Measurements from ENCODE around the gene SOX6. TPM values are rescaled to one million over a fixed set of nuclear protein-coding genes. Genes with fewer than 3 reads are reported as not detected.

SOX6 gene
- total RNA-seq, 4 donors from 2014 or later, result 1.6 to 22.7 (median 6.9) TPM

DNA sequence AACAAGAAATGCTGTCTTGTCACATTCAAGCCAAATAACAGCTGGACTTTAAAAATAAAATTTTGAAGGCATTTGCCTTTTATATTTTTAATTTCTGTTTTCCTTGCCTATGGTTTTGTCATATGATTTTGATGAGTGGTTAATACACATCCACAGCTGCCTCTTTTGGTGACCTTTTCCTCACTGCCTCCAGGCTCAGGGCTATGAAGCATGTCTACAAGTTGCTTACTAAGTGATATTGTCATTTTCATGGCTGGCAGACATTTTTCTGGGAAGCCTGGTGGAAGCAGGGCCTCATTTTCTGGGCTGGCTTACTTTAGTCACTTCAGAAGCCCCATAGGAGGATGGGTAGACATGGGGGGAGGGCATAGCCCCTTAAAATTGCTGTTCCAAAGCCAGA is 344.9 kb downstream of the SOX6 start:
- no peak for TF ChIP-seq EP300 (IDR thresholded peaks at IDR 0.05; ENCODE audit: low read depth)
- no peak for TF ChIP-seq POLR2AphosphoS5 (IDR thresholded peaks at IDR 0.05)
- TF ChIP-seq POLR2A (IDR thresholded peaks at IDR 0.05), result no peak
- TF ChIP-seq, protein P1, sequence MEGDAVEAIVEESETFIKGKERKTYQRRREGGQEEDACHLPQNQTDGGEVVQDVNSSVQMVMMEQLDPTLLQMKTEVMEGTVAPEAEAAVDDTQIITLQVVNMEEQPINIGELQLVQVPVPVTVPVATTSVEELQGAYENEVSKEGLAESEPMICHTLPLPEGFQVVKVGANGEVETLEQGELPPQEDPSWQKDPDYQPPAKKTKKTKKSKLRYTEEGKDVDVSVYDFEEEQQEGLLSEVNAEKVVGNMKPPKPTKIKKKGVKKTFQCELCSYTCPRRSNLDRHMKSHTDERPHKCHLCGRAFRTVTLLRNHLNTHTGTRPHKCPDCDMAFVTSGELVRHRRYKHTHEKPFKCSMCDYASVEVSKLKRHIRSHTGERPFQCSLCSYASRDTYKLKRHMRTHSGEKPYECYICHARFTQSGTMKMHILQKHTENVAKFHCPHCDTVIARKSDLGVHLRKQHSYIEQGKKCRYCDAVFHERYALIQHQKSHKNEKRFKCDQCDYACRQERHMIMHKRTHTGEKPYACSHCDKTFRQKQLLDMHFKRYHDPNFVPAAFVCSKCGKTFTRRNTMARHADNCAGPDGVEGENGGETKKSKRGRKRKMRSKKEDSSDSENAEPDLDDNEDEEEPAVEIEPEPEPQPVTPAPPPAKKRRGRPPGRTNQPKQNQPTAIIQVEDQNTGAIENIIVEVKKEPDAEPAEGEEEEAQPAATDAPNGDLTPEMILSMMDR (IDR thresholded peaks at IDR 0.05), result no peak
- H3K9me3 ChIP-seq, result no peaks in the 10 kb centered on the region
- H3K4me3 ChIP-seq, result no peak overlapping the region
- in situ Hi-C loops (cut with MboI; ENCODE audit: low pct_ligation_motif_present in 1 of 4, low pct_unique_long_range_greater_than_20kb in 1 of 4, low sequenced_read_pairs in 3 of 4) (no loop called here), intact Hi-C loops (cut with DNase I; ENCODE audit: low total_unique reads) (no loop called here)
- H3K27me3 ChIP-seq, result no peaks in the 10 kb centered on the region
- H3K36me3 ChIP-seq, result no peaks in the 10 kb centered on the region
- no peak for DNase-seq
- no peak overlapping the region for H3K27ac ChIP-seq
- no peaks in the 10 kb centered on the region for H3K4me1 ChIP-seq

DNA sequence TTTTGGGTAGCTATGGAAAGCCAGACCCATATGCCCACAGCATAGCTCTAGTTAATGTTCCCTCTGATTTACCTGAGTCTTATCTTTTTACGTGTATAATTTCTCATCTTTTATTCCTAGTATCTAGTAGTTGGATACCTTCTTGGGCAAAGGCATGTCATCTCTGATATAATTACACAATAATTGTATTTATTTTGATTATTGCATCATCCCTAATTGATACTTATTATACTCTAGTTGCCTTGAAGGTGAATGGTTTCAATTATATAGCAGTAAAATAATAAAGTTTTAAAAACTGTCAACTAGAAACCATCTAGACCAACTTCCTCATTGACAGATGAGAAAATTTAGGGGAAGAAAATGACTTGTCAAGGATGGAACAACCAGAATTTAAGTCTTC is 347.3 kb downstream of the SOX6 start:
- H3K9me3 ChIP-seq, result no peaks in the 10 kb centered on the region
- H3K27ac ChIP-seq, result no peak overlapping the region
- DNase-seq, result no peak
- no peak overlapping the region for H3K4me3 ChIP-seq
- intact Hi-C loops (cut with DNase I; ENCODE audit: low total_unique reads) (no loop called here), in situ Hi-C loops (cut with MboI; ENCODE audit: low pct_ligation_motif_present in 1 of 4, low pct_unique_long_range_greater_than_20kb in 1 of 4, low sequenced_read_pairs in 3 of 4) (no loop called here)
- TF ChIP-seq POLR2A (IDR thresholded peaks at IDR 0.05), result no peak
- TF ChIP-seq POLR2AphosphoS5 (IDR thresholded peaks at IDR 0.05), result no peak
- TF ChIP-seq, protein P1 (IDR thresholded peaks at IDR 0.05), result no peak
- no peak for TF ChIP-seq EP300 (IDR thresholded peaks at IDR 0.05; ENCODE audit: low read depth)
- H3K36me3 ChIP-seq, result no peaks in the 10 kb centered on the region
- no peaks in the 10 kb centered on the region for H3K27me3 ChIP-seq
- WGBS, 2 donors (ENCODE audit: low coverage in 1 of 2), result 80 to 89% methylated on average over 1 of the region's 1 CpG
- no peaks in the 10 kb centered on the region for H3K4me1 ChIP-seq

DNA sequence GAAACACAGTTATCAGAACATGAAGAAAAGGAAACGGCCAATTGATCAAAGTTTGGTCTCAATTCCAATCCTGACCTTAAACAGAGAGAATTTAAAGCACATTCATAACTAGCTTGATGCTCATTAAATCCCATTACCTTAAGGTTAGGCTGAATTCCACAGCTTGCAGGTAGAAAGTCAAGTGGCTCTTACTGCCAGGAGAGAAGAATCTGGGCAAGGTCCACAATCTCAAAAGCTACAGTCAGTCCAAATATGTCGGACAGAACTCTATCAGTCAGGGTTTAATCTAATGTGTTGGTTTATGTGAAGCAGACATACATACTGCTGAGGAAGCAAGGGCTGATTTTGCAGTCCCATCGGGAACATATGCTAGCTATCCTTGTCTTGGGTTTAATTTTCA is 348.8 kb downstream of the SOX6 start:
- H3K4me1 ChIP-seq, result no peaks in the 10 kb centered on the region
- no peak for DNase-seq
- no peak overlapping the region for H3K4me3 ChIP-seq
- H3K27me3 ChIP-seq, result no peaks in the 10 kb centered on the region
- intact Hi-C loops (cut with DNase I; ENCODE audit: low total_unique reads) (no loop called here), in situ Hi-C loops (cut with MboI; ENCODE audit: low pct_ligation_motif_present in 1 of 4, low pct_unique_long_range_greater_than_20kb in 1 of 4, low sequenced_read_pairs in 3 of 4) (no loop called here)
- H3K9me3 ChIP-seq, result no peaks in the 10 kb centered on the region
- H3K27ac ChIP-seq, result no peak overlapping the region
- no peaks in the 10 kb centered on the region for H3K36me3 ChIP-seq
- TF ChIP-seq POLR2A (IDR thresholded peaks at IDR 0.05) (no peak), POLR2AphosphoS5 (IDR thresholded peaks at IDR 0.05) (no peak), EP300 (IDR thresholded peaks at IDR 0.05; ENCODE audit: low read depth) (no peak)
- TF ChIP-seq, protein P1 (IDR thresholded peaks at IDR 0.05), result no peak
- 88 to 100% methylated on average over 2 to 3 of the region's 3 CpGs for WGBS, 2 donors (ENCODE audit: low coverage in 1 of 2)

DNA sequence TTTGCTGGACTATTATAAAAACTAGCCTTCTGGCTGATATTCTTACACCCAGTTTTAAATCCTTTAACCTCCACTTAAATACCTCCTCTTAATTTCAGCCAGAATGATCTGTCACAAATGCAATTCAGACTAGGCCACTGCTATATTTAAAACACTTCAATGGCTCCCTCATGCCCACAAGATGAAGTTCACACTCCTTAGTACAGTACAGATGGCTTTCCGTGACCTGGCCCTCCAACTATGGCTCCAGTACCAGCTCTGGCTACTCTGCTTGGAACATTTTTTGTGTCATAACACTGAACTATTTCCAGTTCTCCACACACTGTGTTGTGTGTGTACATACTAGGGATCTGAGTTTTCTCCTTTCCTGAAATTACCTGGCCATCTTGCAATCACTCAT is 353.4 kb downstream of the SOX6 start:
- TF ChIP-seq EP300 (IDR thresholded peaks at IDR 0.05; ENCODE audit: low read depth) (no peak), POLR2A (IDR thresholded peaks at IDR 0.05) (no peak)
- TF ChIP-seq, protein P1 (IDR thresholded peaks at IDR 0.05), result no peak
- no peak for DNase-seq
- 94 to 100% methylated on average over 1 of the region's 1 CpG for WGBS, 2 donors (ENCODE audit: low coverage in 1 of 2)
- in situ Hi-C loops (cut with MboI; ENCODE audit: low pct_ligation_motif_present in 1 of 4, low pct_unique_long_range_greater_than_20kb in 1 of 4, low sequenced_read_pairs in 3 of 4), result no loop called here
- Histone ChIP-seq H3K4me3 (no peak overlapping the region), H3K9me3 (no peaks in the 10 kb centered on the region), H3K27ac (no peak overlapping the region), H3K36me3 (no peaks in the 10 kb centered on the region), H3K27me3 (no peaks in the 10 kb centered on the region), H3K4me1 (peaks cover 0 to 8% (median 3%) of the 10 kb centered on the region in 4 donors)
- intact Hi-C loops (cut with DNase I; ENCODE audit: low total_unique reads), result no loop called here
